Measurements from ENCODE around the gene BCAS3.

- TF ChIP-seq JUND (IDR thresholded peaks at IDR 0.05) (no peak), POLR2AphosphoS5 (IDR thresholded peaks at IDR 0.05; ENCODE audit: low read depth, low read length) (no peak), POLR2A (IDR thresholded peaks at IDR 0.05; ENCODE audit: borderline replicate concordance, extremely low read depth, insufficient read depth, insufficient read length) (no peak), RAD21 (IDR thresholded peaks at IDR 0.05; ENCODE audit: low read depth) (no peak), TCF7L2 (IDR thresholded peaks at IDR 0.05; ENCODE audit: borderline replicate concordance, extremely low read depth, insufficient read depth, insufficient read length) (no peak), CTCF (IDR thresholded peaks at IDR 0.05 in 2 of 3, conservative IDR thresholded peaks at IDR 0.05 in 1 of 3; ENCODE audit: borderline replicate concordance in 1 of 3, insufficient read depth in 1 of 3, low read depth in 2 of 3, low read length in 2 of 3) (no peak), REST (IDR thresholded peaks at IDR 0.05; ENCODE audit: low read depth) (no peak)
Observed at GRCh38 chr17:61420052-61420451, 742.4 kb downstream of the BCAS3 start.

Measured in HCT116 (cell line).